Vagina (tissue), 2 donors: ENCODE data around the gene FCN1. TPM values are rescaled to one million over a fixed set of nuclear protein-coding genes. Genes with fewer than 3 reads are reported as not detected.

Experiments
- DNase-seq, 2 donors: peaks; one replicate each; pipeline ENCODE4 v3.0.0-alpha.2; 2017; ENCODE audit errors: extremely low spot score in 2 of 2
- H3K27ac ChIP-seq: fragments of 200-600 bp; sonication (generic); one replicate; pipeline ENCODE4 v1.5.1; 2019
- H3K27me3 ChIP-seq: fragments of 200-600 bp; sonication (generic); one replicate; pipeline ENCODE4 v1.5.1; 2019
- H3K36me3 ChIP-seq, 2 donors: fragments of 200-600 bp; sonication (generic); one replicate each; pipeline ENCODE4 v1.5.1; 2017 to 2019
- H3K4me1 ChIP-seq: fragments of 200-600 bp; sonication (generic); one replicate; pipeline ENCODE4 v1.5.1; 2019
- H3K4me3 ChIP-seq, 2 donors: fragments of 200-600 bp; sonication (generic); 1 replicate in 1 of 2; 2 replicates in 1 of 2; pipeline ENCODE4 v1.5.1; 2016 to 2019
- H3K9me3 ChIP-seq: fragments of 200-600 bp; sonication (generic); one replicate; pipeline ENCODE4 v1.5.1; 2019
- POLR2A ChIP-seq, 2 donors: fragments of 450-650 bp; IDR thresholded peaks; one replicate each; pipeline ENCODE4 v1.6.1; 2017; ENCODE audit warnings: antibody characterized with exemption in 2 of 2, mild to moderate bottlenecking in 2 of 2, moderate library complexity in 2 of 2
- POLR2AphosphoS5 ChIP-seq, 2 donors: sonication (generic); formaldehyde crosslinking; IDR thresholded peaks; one replicate each; pipeline ENCODE4 v1.9.0; 2017; ENCODE audit warnings: antibody characterized with exemption in 2 of 2, mild to moderate bottlenecking in 2 of 2, low read depth in 1 of 2; ENCODE audit not compliant: insufficient read depth in 1 of 2
- intact Hi-C: fragments of 100-400 bp; cut with DNase I; formaldehyde crosslinking; loops from one replicate; pipeline ENCODE4 v1.15.1; 2023
- total RNA-seq: library from RNA; depleted of rRNA; stranded (reverse); fragments of >200 nt; gene quantifications from one replicate; pipeline ENCODE4 v1.2.3, GENCODE V29; 2016
- TF ChIP-seq, protein P1 (sequence below), 3 experiments: fragments of 450-650 bp in 2 of 3; fragments of 200-600 bp in 1 of 3; sonication (generic) in 1 of 3; IDR thresholded peaks; one replicate each; pipeline ENCODE4 v1.5.1; 2017 to 2019; ENCODE audit warnings: antibody characterized with exemption in 3 of 3, mild to moderate bottlenecking in 2 of 3, moderate library complexity in 2 of 3

The FCN1 gene
- total RNA-seq, 1 donor from 2014 or later: 1.7 TPM

DNA sequence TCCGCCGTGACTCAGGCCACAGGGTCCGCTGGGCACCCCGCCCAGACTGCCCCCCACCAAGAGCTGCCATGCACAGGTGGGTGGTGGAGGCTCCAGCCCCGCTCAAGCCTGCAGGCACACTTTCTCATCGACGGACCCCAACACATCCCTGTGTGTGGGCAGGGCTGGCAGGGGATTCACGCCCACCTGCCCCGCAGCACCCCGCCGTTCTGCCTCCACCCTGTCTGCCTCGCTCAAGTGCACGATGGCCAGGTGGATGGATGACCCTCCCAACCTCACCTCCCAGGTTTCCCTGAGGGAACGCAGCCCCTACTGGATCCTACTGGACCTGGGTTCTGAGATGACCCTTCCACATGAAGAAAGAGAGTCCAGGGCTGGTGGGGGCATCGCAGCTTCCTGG lies 26.1 kb upstream of the FCN1 start:
- intact Hi-C loops: no loop called here

DNA sequence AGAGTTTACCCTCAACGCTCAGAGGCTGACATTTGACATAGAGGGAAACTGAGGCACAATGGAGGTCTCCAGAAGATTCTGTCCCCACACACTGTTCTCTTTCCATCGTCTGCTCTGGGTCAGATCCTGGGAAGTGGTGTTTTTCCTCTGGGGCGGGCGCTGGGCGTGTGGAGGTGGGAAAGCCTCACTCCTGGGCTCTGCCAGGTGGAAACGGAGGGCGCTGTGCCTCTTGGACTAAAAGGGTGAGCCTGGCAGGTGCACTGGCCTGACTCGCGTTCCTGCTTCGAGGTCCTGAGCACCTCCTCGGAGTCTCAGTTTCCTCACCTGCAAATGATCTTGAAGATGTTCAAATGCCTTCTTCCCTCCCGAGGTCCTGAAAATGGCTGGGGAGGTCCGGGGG lies 25.7 kb upstream of the FCN1 start:
- Histone ChIP-seq H3K4me1 (peaks cover 24% of the 10 kb centered on the region), H3K4me3 (no peak overlapping the region), H3K27ac (no peak overlapping the region), H3K27me3 (no peaks in the 10 kb centered on the region), H3K9me3 (no peaks in the 10 kb centered on the region), H3K36me3 (no peaks in the 10 kb centered on the region)
- intact Hi-C loops: no loop called here
- no peak for DNase-seq
- TF ChIP-seq POLR2AphosphoS5 (IDR thresholded peaks at IDR 0.05; ENCODE audit: insufficient read depth in 1 of 2, low read depth in 1 of 2) (no peak), POLR2A (IDR thresholded peaks at IDR 0.05) (no peak)
- TF ChIP-seq, protein P1, sequence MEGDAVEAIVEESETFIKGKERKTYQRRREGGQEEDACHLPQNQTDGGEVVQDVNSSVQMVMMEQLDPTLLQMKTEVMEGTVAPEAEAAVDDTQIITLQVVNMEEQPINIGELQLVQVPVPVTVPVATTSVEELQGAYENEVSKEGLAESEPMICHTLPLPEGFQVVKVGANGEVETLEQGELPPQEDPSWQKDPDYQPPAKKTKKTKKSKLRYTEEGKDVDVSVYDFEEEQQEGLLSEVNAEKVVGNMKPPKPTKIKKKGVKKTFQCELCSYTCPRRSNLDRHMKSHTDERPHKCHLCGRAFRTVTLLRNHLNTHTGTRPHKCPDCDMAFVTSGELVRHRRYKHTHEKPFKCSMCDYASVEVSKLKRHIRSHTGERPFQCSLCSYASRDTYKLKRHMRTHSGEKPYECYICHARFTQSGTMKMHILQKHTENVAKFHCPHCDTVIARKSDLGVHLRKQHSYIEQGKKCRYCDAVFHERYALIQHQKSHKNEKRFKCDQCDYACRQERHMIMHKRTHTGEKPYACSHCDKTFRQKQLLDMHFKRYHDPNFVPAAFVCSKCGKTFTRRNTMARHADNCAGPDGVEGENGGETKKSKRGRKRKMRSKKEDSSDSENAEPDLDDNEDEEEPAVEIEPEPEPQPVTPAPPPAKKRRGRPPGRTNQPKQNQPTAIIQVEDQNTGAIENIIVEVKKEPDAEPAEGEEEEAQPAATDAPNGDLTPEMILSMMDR (IDR thresholded peaks at IDR 0.05): no peak

More for the DNA sequence above, 26.1 kb upstream of the FCN1 start:
- DNase-seq: no peak
- Histone ChIP-seq H3K9me3 (no peaks in the 10 kb centered on the region), H3K27ac (no peak overlapping the region), H3K4me3 (no peak overlapping the region), H3K36me3 (no peaks in the 10 kb centered on the region), H3K4me1 (peaks cover 24% of the 10 kb centered on the region), H3K27me3 (no peaks in the 10 kb centered on the region)
- TF ChIP-seq POLR2AphosphoS5 (IDR thresholded peaks at IDR 0.05; ENCODE audit: insufficient read depth in 1 of 2, low read depth in 1 of 2) (no peak), POLR2A (IDR thresholded peaks at IDR 0.05) (no peak)
- TF ChIP-seq, protein P1 (IDR thresholded peaks at IDR 0.05): no peak

- intact Hi-C loops: no loop called here
These were observed 25.1 kb upstream of the FCN1 start for GRCh38 chr9:134942788-134943184.

GRCh38 chr9:134942011-134942787 lies 24.5 kb upstream of the FCN1 start:
- H3K4me3 ChIP-seq: peak overlapping the region in 1 of 2 donors; percentile 4
- no peak overlapping the region for H3K27ac ChIP-seq
- H3K9me3 ChIP-seq: no peaks in the 10 kb centered on the region
- peaks cover 24% of the 10 kb centered on the region for H3K4me1 ChIP-seq
- intact Hi-C loops: no loop called here
- DNase-seq: no peak
- H3K27me3 ChIP-seq: no peaks in the 10 kb centered on the region
- no peaks in the 10 kb centered on the region for H3K36me3 ChIP-seq
- no peak for TF ChIP-seq POLR2AphosphoS5 (IDR thresholded peaks at IDR 0.05; ENCODE audit: insufficient read depth in 1 of 2, low read depth in 1 of 2)
- TF ChIP-seq POLR2A (IDR thresholded peaks at IDR 0.05): no peak
- TF ChIP-seq, protein P1 (IDR thresholded peaks at IDR 0.05): no peak

More at GRCh38 chr9:134942788-134943184, 25.1 kb upstream of the FCN1 start:
- H3K9me3 ChIP-seq: no peaks in the 10 kb centered on the region
- H3K27me3 ChIP-seq: no peaks in the 10 kb centered on the region
- no peak for DNase-seq
- peaks cover 24% of the 10 kb centered on the region for H3K4me1 ChIP-seq
- TF ChIP-seq POLR2AphosphoS5 (IDR thresholded peaks at IDR 0.05; ENCODE audit: insufficient read depth in 1 of 2, low read depth in 1 of 2) (no peak), POLR2A (IDR thresholded peaks at IDR 0.05) (no peak)
- TF ChIP-seq, protein P1 (IDR thresholded peaks at IDR 0.05): no peak
- peak overlapping the region in 1 of 2 donors; percentile 4 for H3K4me3 ChIP-seq
- no peaks in the 10 kb centered on the region for H3K36me3 ChIP-seq
- H3K27ac ChIP-seq: no peak overlapping the region
